ENCODE results near the gene ZNF518B.

ZNF518B gene, protein sequence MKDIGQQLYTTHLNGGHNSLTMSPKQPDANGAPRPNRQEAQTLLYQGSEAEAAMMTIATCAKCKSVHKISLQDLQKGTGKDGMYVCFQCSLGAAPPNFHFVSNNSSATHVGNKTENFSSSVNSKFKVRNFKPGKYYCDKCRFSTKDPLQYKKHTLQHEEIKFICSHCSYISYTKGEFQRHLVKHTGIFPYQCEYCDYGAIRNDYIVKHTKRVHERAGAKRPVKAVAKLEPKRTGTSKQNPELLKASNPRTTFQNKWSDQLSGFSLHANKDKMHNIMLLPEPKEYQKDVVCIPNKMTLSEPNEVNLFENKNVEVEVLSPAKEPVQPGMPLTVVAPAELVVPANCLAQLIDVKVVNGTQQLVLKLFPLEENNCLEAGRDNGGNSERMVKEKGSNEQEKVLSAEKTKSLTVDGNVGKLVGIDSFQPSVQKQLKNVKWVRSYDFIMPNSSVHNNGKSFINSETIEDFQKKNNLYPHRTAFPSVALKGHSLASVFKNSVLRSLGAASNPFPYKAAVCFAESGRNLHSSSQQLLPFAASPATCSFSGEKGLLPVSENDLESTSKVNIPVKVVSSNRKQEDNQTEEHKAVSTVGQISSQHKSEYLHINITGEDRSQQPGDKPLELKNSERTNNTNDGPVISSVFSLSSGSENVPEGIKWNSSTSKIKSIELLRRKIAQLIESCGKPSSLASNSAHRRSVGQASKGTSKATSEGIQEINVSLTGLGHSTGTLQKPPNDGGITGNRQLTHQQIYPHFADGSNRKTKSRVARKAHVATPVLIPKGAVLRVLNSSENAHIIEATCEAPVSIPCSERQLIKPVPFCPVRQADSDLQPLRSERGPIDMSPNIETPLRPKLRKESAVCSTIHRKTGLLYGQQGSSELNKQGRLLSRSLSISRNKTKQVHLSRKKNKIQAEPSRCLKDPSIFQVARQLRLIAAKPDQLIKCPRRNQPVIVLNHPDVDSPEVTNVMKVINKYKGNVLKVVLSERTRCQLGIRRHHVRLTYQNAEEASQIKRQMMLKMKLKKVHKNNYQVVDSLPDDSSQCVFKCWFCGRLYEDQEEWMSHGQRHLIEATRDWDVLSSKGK

GRCh38 chr4:10457255-10457801, at the start of gene ZNF518B:
ZNF518B (minus strand) TSS chr4:10457426; CDS start chr4:10446328, 11,098 bp downstream.
- DNase-seq: peak; percentile 85

GRCh38 chr4:10506077-10506476, 48.9 kb upstream of the ZNF518B start:
- DNase-seq: no peak

- no peak for DNase-seq
Measured at GRCh38 chr4:10504570-10505179, 47.4 kb upstream of the ZNF518B start.

GRCh38 chr4:10502717-10503116, 45.5 kb upstream of the ZNF518B start:
- DNase-seq: no peak

GRCh38 chr4:10500776-10501175, 43.5 kb upstream of the ZNF518B start:
- no peak for DNase-seq

DNA sequence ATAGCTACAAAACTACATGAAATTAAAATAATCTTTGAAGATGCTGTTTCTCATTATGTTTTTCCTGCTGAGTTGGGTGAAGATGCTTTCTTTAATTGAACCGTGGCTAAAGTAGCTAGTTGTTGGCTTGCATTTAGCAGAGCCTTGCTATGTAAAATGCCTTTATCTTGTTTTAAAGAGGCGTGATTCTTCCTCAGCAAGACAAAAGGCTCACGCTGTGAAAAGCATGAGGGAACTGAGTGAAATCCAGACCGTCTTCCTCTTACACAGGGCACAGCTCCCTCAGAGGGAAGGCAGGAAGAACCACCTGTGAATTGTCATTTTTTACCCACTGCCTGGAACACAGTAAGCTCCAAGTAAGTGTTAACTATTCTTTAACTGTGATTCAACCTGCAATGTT, 39.0 kb upstream of the ZNF518B start:
- DNase-seq: no peak

DNA sequence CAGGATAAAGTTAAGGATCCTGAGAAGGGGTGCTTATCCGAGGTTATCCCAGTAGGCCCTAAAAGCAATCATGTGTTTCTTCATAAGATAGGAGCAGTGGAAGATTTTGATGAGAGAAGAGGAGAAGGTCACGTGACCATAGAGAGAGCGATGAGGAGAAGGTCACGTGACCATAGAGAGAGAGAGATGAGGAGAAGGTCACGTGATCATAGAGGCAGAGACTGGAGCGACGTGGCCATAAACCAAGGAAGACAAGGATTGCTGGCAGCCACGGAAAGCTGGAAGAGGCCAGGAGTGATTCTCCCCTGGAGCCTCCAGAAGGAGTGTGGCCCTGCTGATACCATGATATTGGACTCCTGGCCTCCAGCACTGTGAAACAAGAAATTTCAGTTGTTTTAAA, 38.4 kb upstream of the ZNF518B start:
- no peak for DNase-seq

- no peak for DNase-seq
Measured at GRCh38 chr4:10492464-10492863, 35.2 kb upstream of the ZNF518B start.

- no peak for DNase-seq
Measured at GRCh38 chr4:10491401-10491800, 34.2 kb upstream of the ZNF518B start.

DNA sequence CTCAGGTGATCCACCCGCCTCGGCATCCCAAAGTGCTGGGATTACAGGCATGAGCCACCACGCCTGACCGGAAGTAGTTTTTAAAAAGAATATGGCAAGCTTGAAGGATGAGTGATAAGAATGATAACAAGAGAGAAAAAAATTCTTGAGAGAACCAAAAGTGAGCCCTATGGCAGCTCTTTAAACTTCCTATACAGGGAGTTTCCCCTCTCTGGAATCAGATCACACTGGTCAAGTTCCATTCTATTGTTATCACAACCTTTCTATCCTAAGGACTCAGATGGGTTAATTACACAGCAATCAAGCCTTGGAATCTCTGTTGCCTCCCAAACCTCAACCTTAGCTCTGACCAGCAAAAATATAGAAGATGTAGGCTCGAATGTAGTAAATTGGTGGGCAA, 33.8 kb upstream of the ZNF518B start:
- DNase-seq: no peak

- DNase-seq: no peak
Measured at GRCh38 chr4:10482913-10483312, 25.7 kb upstream of the ZNF518B start.

- no peak for DNase-seq
Measured at GRCh38 chr4:10480616-10481015, 23.4 kb upstream of the ZNF518B start.

DNA sequence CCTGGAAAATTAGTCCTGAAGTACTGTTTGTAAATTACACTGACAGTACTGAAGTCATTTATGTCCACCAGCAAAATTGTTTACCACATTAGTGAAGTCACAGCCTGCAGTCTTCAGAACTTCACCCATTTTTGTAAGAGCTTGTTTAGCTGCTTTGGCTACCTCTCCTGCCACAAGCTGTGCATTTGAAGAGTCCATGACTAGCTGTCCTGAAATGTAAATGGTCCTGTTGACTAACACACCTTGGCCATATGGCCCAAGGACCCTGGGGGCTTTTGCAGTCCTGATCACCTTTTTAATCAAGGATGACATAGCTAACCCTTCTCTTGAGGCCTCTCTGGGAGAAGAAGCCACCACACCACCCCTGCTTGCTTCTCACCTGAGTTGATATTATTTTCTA, 21.4 kb upstream of the ZNF518B start:
- DNase-seq: no peak

- no peak for DNase-seq
Measured at GRCh38 chr4:10470505-10470904, 13.3 kb upstream of the ZNF518B start.

GRCh38 chr4:10466161-10466560, 8.9 kb upstream of the ZNF518B start:
- DNase-seq: no peak

DNA sequence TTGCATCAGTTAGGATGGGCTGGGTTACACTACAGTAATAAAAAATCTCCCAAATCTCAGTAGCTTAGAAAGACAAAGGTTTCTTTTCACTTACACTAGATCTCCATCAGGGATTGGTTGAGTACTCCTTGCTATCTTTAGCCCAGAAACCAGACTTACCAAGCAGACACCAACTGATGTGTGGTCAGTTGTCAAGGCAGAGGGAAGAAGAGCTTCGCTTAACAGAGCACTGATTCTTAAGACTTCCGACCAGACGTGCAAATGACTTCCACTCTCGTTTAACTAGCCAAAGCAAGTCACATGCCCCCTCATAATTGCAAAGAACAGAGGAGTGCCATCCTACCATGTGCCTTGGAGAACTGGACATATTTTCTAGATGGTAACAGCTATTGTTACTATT, 5.7 kb upstream of the ZNF518B start:
- no peak for DNase-seq

DNA sequence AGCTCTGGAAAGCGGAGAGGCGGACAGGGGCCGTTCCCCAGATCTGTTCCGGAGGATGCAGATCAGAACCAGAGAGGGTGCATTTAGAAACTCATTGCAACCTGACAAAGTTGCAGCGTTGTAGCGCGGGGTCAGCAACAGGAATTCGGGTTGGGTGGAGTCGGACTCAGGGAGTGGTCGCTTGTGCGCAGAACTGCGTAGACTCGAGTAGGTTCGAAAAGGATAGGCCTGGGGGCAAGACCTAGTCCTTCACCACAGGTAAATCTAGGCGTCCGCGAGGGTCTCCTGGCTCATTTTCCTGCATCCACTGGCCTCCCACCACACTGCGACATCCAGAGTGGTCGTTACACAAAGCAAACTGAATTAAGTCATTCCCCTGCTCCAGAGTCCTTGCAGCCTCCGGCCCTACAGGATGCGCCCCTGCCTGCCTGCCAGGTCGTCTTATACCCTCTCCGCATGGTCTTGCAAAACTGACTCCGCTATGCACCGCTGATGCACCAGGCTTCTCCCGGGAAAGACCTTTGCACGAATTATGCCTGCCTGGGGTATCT, 4.7 kb upstream of the ZNF518B start:
- no peak for DNase-seq

DNA sequence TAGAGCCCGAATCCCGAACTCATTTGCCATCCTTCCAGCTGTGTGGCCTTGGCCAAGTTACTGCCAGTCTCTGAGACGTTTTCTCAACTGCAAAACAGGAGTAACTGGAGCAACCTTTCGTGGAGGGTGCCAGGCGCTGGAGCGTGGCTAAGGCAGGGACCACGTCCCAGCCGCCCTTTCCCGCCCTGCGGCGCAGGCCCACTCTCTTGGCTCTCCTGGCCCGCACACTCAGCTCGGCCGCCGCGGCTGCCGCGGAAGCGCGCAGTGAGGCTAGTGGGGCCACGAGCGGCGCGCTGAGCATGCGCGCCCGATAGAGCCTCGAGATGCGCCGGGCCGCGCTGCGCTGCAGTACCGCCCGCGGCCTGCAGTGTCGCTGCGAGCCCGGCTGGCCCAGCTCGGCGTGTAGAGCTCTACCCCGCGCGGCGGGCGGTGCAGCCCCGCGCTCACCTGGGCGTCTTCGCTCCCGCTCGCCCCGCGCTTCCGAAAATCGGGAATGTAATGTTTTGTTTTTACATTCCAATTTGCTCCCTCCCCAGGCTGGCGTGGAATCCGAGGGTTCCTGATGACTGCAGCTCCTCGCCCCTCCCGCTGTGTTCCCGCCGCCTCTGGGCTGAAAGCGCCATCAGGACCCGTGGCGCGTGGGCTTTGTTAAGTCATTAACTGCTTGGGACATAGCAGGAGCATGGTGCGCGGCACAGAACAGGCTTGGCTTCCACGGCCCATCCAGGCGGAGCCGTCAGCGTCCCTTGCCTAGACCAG, 4.0 kb upstream of the ZNF518B start:
- peak; percentile 83 for DNase-seq

GRCh38 chr4:10460313-10461047, 3.3 kb upstream of the ZNF518B start:
- no peak for DNase-seq

DNA sequence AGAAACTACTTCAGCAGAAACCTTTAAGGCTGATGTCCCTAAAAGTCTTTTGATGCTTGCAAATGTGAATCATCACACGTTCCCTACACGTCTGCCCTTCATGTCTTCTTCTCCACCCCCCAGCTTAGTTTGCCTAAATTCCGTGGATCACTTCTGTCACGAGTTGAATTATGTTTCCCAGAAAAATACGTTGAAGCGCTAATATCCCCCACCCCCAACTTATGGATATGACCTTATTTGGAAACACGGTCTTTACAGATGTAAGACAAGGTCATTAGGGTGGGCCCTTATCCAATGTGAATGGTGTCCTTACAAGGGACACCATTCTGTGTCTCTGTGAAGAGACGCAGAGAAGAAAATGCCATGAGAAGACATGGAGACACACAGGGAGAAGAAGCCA, 2.1 kb upstream of the ZNF518B start:
- DNase-seq: no peak

DNA sequence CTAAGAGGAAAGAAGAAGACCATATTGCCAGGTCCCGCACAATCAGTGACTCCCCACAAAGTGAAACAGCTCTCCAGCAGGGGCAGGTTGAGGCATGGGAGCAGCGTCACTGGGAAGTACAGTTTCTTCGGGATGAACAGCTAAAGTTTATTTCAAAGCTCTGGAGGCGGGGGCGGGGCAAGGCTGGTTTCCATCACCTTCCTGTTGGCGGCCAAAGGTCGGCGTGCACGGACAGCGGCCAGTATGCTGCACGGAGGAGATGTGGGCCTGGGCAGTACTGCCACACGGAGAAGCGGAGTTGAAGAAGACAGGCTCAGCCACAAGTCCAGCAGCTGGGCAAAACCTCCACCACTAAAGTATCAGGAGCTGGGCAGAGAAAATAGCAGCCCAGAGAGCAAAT, 951 bp upstream of the ZNF518B start:
- DNase-seq: no peak
